NCI-H2171 (cell line): ENCODE results near the gene TAF11L6.
"Not testable (repeated sequence)": the region's sequence is repeated elsewhere in the genome, so short reads cannot be mapped to it uniquely, and the experiment has no call there.

Experiments used
- DNase-seq: peaks from one replicate; lab custom pipeline; 2025; lab: John Stamatoyannopoulos, UW

TAF11L6 gene

DNA sequence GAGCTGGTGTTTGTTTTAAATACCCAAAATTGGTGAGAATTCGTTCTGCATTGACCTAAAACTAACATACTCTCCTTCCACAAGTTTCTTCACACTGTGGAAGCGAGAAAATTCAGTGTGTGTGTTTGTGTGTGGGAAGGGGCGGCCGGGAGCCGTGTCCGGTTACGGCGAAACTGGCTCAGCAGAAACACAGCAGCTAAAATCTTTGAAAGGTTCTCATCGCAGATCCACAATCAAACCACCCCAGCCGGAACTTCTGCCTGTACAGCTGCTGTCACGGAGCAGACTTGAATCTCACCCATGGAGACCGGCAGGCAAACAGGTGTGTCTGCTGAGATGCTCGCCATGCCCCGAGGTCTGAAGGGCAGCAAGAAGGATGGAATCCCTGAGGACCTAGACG lies at the start of gene TAF11L6:
TSS of gene TAF11L6 (plus strand) at position 301 of the 400 bp plus-strand sequence.
- DNase-seq: not testable (repeated sequence)

DNA sequence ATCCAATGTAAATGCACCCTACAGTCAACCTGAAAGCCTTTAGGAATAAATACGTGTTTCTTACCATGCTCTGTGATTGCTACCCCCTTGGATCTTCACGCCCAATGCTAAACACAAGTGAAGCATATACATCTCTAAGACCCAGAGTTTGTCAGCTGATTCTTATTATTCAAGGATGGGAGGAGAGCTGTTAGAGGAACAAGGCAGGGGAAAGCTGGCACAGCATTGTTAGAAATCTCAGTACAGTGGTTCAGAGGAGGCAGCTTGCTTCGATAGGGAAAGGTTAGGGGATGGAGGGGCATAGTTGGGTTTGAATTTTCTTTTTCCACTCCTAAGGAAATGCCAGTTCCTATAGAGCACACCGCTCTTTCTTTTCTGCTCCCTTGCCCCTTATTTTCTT lies 47.1 kb upstream of the TAF11L6 start:
- peak; percentile 17 for DNase-seq

GRCh38 chr5:17482790-17483189 lies 45.7 kb upstream of the TAF11L6 start:
- DNase-seq: peak; percentile 73

DNA sequence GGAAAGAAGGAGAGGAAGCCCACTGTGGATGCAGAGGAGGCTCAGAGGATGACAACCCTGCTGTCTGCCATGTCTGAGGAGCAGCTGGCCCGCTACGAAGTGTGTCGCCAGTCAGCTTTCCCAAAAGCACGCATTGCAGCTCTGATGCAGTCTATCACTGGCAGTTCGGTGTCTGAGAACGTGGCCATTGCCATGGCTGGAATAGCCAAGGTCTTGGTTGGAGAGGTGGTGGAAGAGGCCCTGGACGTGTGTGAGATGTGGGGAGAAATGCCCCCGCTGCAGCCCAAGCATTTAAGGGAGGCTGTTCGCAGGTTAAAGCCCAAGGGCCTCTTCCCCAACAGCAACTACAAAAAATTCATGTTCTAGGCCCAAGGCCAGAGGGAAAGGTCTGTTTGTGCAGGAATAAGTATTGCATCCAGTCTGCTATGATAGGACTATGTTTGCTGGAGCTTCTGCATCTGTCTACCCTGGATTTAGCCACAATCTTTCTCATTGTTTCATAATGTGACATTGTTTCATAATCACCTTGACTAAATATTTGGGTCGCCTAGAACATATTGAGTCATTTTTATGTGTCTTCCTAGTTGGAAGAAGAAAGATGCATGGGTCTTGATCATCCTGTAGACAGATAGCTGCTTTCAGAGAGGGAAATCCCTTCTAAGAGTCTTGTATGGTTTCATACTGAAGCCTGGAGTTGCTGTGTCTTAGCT lies 41.9 kb upstream of the TAF11L6 start:
- not testable (repeated sequence) for DNase-seq

DNA sequence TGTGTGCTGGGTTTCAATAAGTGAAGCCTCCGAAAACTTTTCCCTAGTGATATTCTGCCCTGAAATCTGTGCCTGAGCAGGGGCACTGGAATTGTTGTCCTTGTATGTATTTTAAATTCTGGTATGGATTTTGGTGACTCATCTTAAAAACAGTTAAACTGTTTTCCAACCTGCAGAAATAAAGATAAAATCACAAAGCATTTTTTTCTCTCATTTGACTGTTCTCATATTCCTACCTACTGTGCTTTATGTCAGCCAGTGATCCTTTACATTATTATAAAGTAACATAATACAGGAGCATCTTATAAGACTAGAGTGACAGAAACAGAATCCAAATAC lies 41.3 kb upstream of the TAF11L6 start:
- no peak for DNase-seq

DNA sequence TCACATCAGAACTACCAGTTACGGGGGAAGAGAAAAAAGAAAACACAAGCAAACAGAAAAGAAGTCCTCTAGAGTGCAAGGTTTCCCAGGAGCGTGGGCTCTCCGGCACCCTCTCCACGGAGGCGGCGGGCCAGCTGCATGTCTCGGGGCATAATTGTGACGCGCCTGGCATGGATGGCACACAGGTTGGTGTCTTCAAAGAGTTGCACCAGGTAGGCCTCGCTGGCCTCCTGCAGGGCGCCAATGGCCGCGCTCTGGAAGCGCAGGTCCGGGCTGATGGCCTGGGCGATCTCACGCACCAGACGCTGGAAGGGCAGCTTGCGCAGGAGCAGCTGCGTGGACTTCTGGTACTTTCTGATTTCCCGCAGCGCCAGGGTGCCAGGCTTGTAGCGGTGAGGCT lies 37.2 kb upstream of the TAF11L6 start:
- DNase-seq: not testable (repeated sequence)

GRCh38 chr5:17492770-17493169 lies 35.7 kb upstream of the TAF11L6 start:
- no peak for DNase-seq

DNA sequence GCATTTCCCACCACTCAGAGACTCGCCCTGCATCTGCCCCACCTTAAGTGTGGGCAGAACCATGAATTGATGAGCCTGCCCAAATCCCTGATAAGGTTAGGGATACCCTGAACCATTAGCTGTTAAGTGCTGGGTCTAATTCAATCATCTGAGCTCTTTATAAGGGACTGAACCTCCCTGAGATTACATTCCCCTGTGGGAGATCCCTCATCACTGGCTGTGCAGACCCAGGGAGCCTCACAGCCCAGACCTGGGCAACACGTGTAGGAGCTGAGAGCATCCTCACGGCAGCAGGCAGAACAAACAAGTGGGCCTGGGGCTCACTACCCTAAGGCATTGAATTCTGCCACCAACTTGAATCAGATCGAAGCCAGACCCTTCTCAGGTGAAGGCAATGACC lies 31.0 kb upstream of the TAF11L6 start:
- no peak for DNase-seq

DNA sequence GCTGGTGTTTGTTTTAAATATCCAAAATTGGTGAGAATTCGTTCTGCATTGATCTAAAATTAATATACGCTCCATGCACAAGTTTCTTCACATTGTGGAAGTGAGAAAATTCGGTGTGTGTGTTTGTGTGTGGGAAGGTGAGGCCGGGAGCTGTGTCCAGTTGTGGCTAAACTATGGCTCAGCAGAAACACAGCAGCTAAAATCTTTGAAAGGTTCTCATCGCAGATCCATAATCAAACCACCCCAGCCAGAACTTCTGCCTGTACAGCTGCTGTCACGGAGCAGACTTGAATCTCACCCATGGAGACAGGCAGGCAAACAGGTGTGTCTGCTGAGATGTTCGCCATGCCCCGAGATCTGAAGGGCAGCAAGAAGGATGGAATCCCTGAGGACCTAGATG lies 30.5 kb upstream of the TAF11L6 start, which contains the start of gene TAF11L2:
TSS of gene TAF11L2 (plus strand) at position 301 of the 400 bp plus-strand sequence.
- DNase-seq: not testable (repeated sequence)

DNA sequence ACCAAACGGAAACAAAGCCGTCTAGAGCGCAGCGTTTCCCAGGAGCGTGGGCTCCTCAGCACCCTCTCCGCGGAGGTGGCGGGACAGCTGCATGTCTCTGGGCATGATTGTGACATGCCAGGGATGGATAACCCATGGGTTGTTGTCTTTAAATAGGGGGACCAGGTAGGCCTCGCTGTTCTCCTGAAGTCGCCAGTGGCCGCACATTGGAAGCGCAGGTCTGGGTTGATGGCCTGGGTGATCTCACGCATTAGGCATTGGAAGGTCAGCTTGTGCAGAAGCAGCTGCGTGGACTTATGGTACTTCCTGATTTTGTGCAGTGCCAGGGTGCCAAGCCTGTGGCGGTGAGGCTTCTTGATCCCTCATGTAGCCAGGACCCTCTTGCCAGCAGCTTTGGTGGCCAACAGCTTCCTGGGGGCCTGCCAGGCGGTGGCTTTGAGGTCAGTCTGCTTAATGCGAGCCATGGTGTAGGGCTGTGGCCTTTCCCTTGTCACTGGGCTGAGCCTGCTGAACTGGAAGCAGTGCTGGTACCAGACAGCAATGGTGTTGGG lies 16.6 kb upstream of the TAF11L6 start:
- DNase-seq: no peak

DNA sequence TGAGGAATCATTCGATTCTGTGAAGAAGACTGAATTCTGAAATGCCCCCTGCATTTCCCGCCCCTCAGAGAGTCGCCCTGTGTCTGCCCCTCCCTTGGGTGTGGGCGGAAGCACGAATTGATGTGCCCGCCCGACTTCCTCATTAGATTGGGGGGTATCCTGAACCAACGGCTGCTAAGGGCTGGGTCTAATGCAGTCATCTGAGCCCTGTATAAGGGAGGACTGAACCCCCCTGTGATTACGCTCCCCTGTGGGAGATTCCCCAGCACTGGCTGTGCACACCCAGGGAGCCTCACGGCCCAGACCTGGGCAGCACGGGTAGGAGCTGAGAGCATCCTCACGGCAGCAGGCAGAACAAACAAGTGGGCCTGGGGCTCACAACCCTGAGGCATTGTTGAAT lies 10.9 kb upstream of the TAF11L6 start:
- not testable (repeated sequence) for DNase-seq

DNA sequence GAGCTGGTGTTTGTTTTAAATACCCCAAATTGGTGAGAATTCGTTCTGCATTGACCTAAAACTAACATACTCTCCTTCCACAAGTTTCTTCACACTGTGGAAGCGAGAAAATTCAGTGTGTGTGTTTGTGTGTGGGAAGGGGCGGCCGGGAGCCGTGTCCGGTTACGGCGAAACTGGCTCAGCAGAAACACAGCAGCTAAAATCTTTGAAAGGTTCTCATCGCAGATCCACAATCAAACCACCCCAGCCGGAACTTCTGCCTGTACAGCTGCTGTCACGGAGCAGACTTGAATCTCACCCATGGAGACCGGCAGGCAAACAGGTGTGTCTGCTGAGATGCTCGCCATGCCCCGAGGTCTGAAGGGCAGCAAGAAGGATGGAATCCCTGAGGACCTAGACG lies 10.4 kb upstream of the TAF11L6 start, which contains the start of gene TAF11L3:
TSS of gene TAF11L3 (plus strand) at position 301 of the 400 bp plus-strand sequence.
- not testable (repeated sequence) for DNase-seq

DNA sequence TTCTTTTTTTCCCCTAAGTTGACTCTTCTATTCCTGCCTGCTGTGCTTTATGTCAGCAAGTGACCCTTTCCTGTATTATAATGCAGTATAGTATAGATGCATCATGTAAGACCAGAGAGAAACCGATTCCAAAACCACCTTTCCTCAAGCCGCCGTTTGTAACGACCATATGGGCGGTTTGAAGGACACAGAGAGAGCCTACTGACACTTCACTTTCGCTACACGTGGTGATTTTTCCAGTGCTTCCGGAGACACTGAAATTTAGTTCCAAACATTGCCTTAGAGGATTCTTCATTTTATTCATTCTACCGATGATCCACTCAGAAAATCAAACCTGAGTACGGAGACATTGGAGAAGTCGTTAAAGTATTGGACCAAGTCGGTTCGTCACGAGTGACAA lies 9.0 kb upstream of the TAF11L6 start:
- not testable (repeated sequence) for DNase-seq

DNA sequence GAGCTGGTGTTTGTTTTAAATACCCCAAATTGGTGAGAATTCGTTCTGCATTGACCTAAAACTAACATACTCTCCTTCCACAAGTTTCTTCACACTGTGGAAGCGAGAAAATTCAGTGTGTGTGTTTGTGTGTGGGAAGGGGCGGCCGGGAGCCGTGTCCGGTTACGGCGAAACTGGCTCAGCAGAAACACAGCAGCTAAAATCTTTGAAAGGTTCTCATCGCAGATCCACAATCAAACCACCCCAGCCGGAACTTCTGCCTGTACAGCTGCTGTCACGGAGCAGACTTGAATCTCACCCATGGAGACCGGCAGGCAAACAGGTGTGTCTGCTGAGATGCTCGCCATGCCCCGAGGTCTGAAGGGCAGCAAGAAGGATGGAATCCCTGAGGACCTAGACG lies 7.0 kb upstream of the TAF11L6 start, which contains the start of gene TAF11L4:
TSS of gene TAF11L4 (plus strand) at position 301 of the 400 bp plus-strand sequence.
- not testable (repeated sequence) for DNase-seq

DNA sequence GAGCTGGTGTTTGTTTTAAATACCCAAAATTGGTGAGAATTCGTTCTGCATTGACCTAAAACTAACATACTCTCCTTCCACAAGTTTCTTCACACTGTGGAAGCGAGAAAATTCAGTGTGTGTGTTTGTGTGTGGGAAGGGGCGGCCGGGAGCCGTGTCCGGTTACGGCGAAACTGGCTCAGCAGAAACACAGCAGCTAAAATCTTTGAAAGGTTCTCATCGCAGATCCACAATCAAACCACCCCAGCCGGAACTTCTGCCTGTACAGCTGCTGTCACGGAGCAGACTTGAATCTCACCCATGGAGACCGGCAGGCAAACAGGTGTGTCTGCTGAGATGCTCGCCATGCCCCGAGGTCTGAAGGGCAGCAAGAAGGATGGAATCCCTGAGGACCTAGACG lies 3.5 kb upstream of the TAF11L6 start, which contains the start of gene TAF11L5:
TSS of gene TAF11L5 (plus strand) at position 301 of the 400 bp plus-strand sequence.
- not testable (repeated sequence) for DNase-seq

DNA sequence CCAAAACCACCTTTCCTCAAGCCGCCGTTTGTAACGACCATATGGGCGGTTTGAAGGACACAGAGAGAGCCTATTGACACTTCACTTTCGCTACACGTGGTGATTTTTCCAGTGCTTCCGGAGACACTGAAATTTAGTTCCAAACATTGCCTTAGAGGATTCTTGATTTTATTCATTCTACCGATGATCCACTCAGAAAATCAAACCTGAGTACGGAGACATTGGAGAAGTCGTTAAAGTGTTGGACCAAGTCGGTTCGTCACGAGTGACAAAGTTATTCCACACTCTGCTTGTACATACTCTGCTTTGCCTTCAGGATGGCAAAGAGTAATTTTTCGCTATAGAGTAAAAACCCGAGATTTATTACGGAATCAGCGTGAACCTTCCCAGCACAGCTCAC lies 2.0 kb upstream of the TAF11L6 start:
- not testable (repeated sequence) for DNase-seq
